HCT116 (cell line): Measurements from ENCODE around the gene RGS17. TPM values are rescaled to one million over a fixed set of nuclear protein-coding genes. Genes with fewer than 3 reads are reported as not detected.

Experiments
- ATAC-seq: fragments of 200-7000 bp; cut with Tn5 transposase; 2 replicates; pipeline ENCODE4 v1.9.1; 2020; ENCODE audit warnings: mild to moderate bottlenecking, moderate library complexity
- BruUV-seq: library from RNA; stranded (reverse); fragments of 400-500 nt; replicated peaks from 2 replicates; lab custom pipeline; 2021; lab: Mats Ljungman, UMichigan
- CTCF ChIA-PET: fragments of 300-600 bp; sonication (Branson Sonifier 250); formaldehyde crosslinking; loops from one replicate; lab custom pipeline; 2021; ENCODE audit warnings: antibody characterized with exemption; lab: Charles Lee
- POLR2A ChIA-PET: fragments of 300-600, 350-600 bp; sonication (Branson Sonifier 250); formaldehyde crosslinking; loops from one replicate; lab custom pipeline; 2021; ENCODE audit warnings: antibody characterized with exemption; lab: Charles Lee
- RAD21 ChIA-PET, 2 experiments: fragments of 300-600 bp; sonication (Branson Sonifier 250); formaldehyde crosslinking; loops; one replicate each; lab custom pipeline; 2023; ENCODE audit warnings: low total read pairs in 2 of 2; ENCODE audit not compliant: uncharacterized antibody in 2 of 2, unreplicated experiment in 2 of 2, low non-redundant PET in 1 of 2; lab: Charles Lee
- DNase-seq: peaks from one replicate; pipeline ENCODE4 v3.0.0-alpha.2; 2010; ENCODE audit warnings: low read depth, low spot score
- H2AFZ ChIP-seq: fragments of 200-600 bp; shearing (Covaris generic), sonication (generic); 2 replicates; pipeline ENCODE4 v1.6.1; 2017; ENCODE audit warnings: low read depth, mixed run types, mixed read lengths, antibody characterized with exemption, low read length; ENCODE audit not compliant: poor library complexity, severe bottlenecking
- H3K27ac ChIP-seq: 2 replicates; pipeline ENCODE4 v1.5.1; 2012; ENCODE audit warnings: low read depth, low read length
- H3K27me3 ChIP-seq: fragments of 200-600 bp; sonication (generic); 2 replicates; pipeline ENCODE4 v1.6.1; 2016; ENCODE audit warnings: mixed run types, low read length, mixed read lengths; ENCODE audit not compliant: insufficient read depth
- H3K36me3 ChIP-seq, 2 experiments: fragments of 200-500 bp in 1 of 2; fragments of 200-600 bp in 1 of 2; sonication (Bioruptor generic) in 1 of 2; sonication (generic) in 1 of 2; 2 replicates each; pipeline versions ENCODE4 v1.5.1 to v1.6.1; 2014 to 2016; ENCODE audit warnings: low read length in 2 of 2, inconsistent platforms in 1 of 2, mixed read lengths in 1 of 2, mixed run types in 1 of 2; ENCODE audit not compliant: insufficient read depth in 2 of 2, control insufficient read depth in 1 of 2
- H3K4me1 ChIP-seq, 2 experiments: fragments of 200-600 bp in 1 of 2; sonication (generic) in 1 of 2; 2 replicates each; pipeline versions ENCODE4 v1.5.1 to v1.6.1; 2012 to 2017; ENCODE audit warnings: low read length in 2 of 2, inconsistent platforms in 1 of 2, mild to moderate bottlenecking in 1 of 2, mixed read lengths in 1 of 2, mixed run types in 1 of 2, moderate library complexity in 1 of 2; ENCODE audit not compliant: insufficient read depth in 2 of 2, control insufficient read depth in 1 of 2
- H3K4me2 ChIP-seq: fragments of 200-600 bp; sonication (generic); 2 replicates; pipeline ENCODE4 v1.6.1; 2017; ENCODE audit warnings: mixed run types, low read length, mixed read lengths
- H3K4me3 ChIP-seq, 2 experiments: fragments of 200-600 bp in 1 of 2; sonication (generic) in 1 of 2; replicated peaks in 1 of 2; 2 replicates each; pipeline ENCODE4 v1.5.1; 2011 to 2016; ENCODE audit warnings: low read length in 2 of 2, control low read depth in 1 of 2, low read depth in 1 of 2, mild to moderate bottlenecking in 1 of 2, mixed read lengths in 1 of 2, mixed run types in 1 of 2
- H3K79me2 ChIP-seq: fragments of 200-600 bp; sonication (generic); 2 replicates; pipeline ENCODE4 v1.6.1; 2017; ENCODE audit warnings: mild to moderate bottlenecking, mixed run types, low read length, moderate library complexity, mixed read lengths; ENCODE audit not compliant: insufficient read depth
- H3K9ac ChIP-seq: fragments of 200-600 bp; sonication (generic); 2 replicates; pipeline ENCODE4 v1.6.1; 2016; ENCODE audit warnings: low read length, mixed read lengths
- H3K9me2 ChIP-seq: fragments of 200-600 bp; sonication (generic), shearing (Covaris generic); 2 replicates; pipeline ENCODE4 v1.6.1; 2017; ENCODE audit warnings: mixed run types, mild to moderate bottlenecking, moderate library complexity; ENCODE audit not compliant: insufficient read depth
- H3K9me3 ChIP-seq, 2 experiments: fragments of 200-500 bp in 1 of 2; fragments of 200-600 bp in 1 of 2; sonication (Bioruptor generic) in 1 of 2; sonication (generic) in 1 of 2; 2 replicates each; pipeline ENCODE4 v1.6.1; 2014 to 2017; ENCODE audit warnings: low read length in 2 of 2, mixed read lengths in 2 of 2, inconsistent platforms in 1 of 2, low read depth in 1 of 2, mild to moderate bottlenecking in 1 of 2, mixed run types in 1 of 2, moderate library complexity in 1 of 2; ENCODE audit not compliant: control insufficient read depth in 1 of 2, insufficient read depth in 1 of 2
- H4K20me1 ChIP-seq: fragments of 200-600 bp; sonication (generic), shearing (Covaris generic); 2 replicates; pipeline ENCODE4 v1.6.1; 2017; ENCODE audit warnings: mixed run types, mild to moderate bottlenecking, moderate library complexity; ENCODE audit not compliant: insufficient read depth
- CEBPB ChIP-seq: IDR thresholded peaks from 2 replicates; pipeline ENCODE4 v1.6.1; 2012; ENCODE audit warnings: low read depth
- FOSL1 ChIP-seq: IDR thresholded peaks from 2 replicates; pipeline ENCODE4 v1.6.1; 2012; ENCODE audit warnings: low read depth
- JUND ChIP-seq: IDR thresholded peaks from 2 replicates; pipeline ENCODE4 v1.6.1; 2012
- SP1 ChIP-seq: IDR thresholded peaks from 2 replicates; pipeline ENCODE4 v1.6.1; 2012; ENCODE audit warnings: low read depth
- SRF ChIP-seq: IDR thresholded peaks from 2 replicates; pipeline ENCODE4 v1.6.1; 2012; ENCODE audit warnings: low read depth
- intact Hi-C: fragments of 100-400 bp; cut with micrococcal nuclease; formaldehyde crosslinking; loops from 2 replicates; pipeline ENCODE4 v1.10.0; 2022
- total RNA-seq: library from RNA; stranded (reverse); gene quantifications from one replicate; pipeline ENCODE4 v1.2.1, GENCODE V29; 2021; ENCODE audit not compliant: unreplicated experiment
- TF ChIP-seq, protein P1 (sequence below): IDR thresholded peaks from 2 replicates; pipeline ENCODE4 v1.6.1; 2011; ENCODE audit warnings: mild to moderate bottlenecking, low read length, moderate library complexity; ENCODE audit not compliant: insufficient replicate concordance; ENCODE audit errors: extremely low read depth

RGS17 gene
- total RNA-seq, 1 experiment from 2014 or later, result 3.9 TPM

DNA sequence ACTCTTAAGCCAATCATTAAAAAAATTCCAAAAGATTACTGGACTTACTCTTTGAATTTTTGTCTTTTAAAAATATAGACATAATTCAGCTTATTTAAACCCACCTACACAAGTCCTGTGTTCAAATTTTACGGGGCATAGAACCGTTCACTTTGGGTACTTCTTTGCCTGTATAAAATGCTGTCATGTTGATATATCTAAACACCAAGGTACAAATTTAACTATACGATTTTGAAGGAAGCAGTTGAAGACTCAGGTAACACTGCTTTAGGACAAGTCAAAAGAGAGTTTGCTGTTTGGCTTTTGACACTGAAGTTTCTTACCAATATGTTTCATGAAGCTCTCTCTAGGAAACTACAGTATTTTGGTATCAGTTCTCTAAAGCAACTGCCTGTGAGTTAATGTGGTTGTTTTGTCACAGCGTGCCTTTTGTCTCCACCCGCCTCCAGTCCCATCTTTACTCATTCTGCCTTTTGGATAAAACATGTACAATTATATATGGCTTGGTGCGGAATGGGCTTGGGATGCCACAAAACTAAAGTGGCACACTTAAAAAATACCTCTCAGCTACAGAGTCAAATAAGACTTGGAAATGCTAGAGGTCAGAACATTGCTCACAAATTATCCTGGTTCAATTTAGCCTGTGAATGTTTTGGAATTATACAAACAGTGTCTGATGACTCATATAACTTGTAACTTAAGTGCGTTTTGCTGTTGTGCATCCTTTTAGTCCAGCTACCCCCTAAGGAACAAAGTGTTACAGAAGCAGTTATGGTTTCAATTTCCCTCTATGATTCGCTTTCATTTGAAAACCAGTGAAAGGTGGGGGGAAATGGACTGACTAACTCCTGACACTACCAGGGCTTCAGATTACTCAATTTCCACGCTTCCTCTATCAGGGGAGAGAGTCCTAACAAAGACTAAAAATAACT lies 38.7 kb downstream of the RGS17 start:
- Histone ChIP-seq H3K4me2 (peak overlapping the region; percentile 47), H3K4me1 (peaks cover 2 to 30% of the 10 kb centered on the region in 2 experiments; a peak in 2 of 4 replicates), H2AFZ (no peak overlapping the region), H3K9ac (no peak overlapping the region), H3K9me2 (no peaks in the 10 kb centered on the region), H3K79me2 (no peaks in the 10 kb centered on the region), H3K27me3 (no peaks in the 10 kb centered on the region), H3K9me3 (no peaks in the 10 kb centered on the region), H3K4me3 (no peak overlapping the region), H4K20me1 (no peaks in the 10 kb centered on the region), H3K27ac (no peak overlapping the region; the same call in 1 of the 2 replicates), H3K36me3 (no peaks in the 10 kb centered on the region)
- DNase-seq (peak; percentile 48), ATAC-seq (peak; percentile 61)
- POLR2A ChIA-PET, result no interaction called here
- RAD21 ChIA-PET, result no interaction called here
- TF ChIP-seq, protein P1, sequence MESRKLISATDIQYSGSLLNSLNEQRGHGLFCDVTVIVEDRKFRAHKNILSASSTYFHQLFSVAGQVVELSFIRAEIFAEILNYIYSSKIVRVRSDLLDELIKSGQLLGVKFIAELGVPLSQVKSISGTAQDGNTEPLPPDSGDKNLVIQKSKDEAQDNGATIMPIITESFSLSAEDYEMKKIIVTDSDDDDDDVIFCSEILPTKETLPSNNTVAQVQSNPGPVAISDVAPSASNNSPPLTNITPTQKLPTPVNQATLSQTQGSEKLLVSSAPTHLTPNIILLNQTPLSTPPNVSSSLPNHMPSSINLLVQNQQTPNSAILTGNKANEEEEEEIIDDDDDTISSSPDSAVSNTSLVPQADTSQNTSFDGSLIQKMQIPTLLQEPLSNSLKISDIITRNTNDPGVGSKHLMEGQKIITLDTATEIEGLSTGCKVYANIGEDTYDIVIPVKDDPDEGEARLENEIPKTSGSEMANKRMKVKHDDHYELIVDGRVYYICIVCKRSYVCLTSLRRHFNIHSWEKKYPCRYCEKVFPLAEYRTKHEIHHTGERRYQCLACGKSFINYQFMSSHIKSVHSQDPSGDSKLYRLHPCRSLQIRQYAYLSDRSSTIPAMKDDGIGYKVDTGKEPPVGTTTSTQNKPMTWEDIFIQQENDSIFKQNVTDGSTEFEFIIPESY, result no peak
- TF ChIP-seq CEBPB (peak; percentile 54), SP1 (peak; percentile 60), FOSL1 (peak; percentile 48), SRF (peak; percentile 40; the same call in 1 of the 2 replicates), JUND (peak; percentile 60)
- BruUV-seq, result no TSS peak
- intact Hi-C loops, result no loop called here
- CTCF ChIA-PET, result interaction anchor here (0.9 kb wide), 1 partner anchor 60 kb away, joined by 3 read pairs; no protein-coding TSS in a partner anchor
